RWPE1 (cell line): ENCODE measurements around the gene GPN1.
"Not testable (repeated sequence)": the region's sequence is repeated elsewhere in the genome, so short reads cannot be mapped to it uniquely, and the experiment has no call there.

Experiments used
- CTCF ChIA-PET: fragments of 350-600 bp; sonication (Branson Sonifier 250); formaldehyde crosslinking; extraction: SDS; loops from one replicate; lab custom pipeline; 2021; lab: Yijun Ruan, JAX
- POLR2A ChIA-PET: fragments of 400-600 bp; formaldehyde crosslinking; extraction: SDS; loops from one replicate; lab custom pipeline; 2020; ENCODE audit warnings: antibody characterized with exemption; ENCODE audit not compliant: low non-redundant PET; lab: Yijun Ruan, JAX
- DNase-seq: peaks from one replicate; pipeline ENCODE4 v3.0.0; 2012; ENCODE audit warnings: low spot score
- H3K27ac ChIP-seq: fragments of 450-650 bp; 2 replicates; pipeline ENCODE4 v1.5.1; 2017
- TF ChIP-seq, protein P1 (sequence below): fragments of 450-650 bp; conservative IDR thresholded peaks from 2 replicates; pipeline ENCODE4 v1.5.1; 2017; ENCODE audit warnings: low read depth, mild to moderate bottlenecking

Gene GPN1

DNA sequence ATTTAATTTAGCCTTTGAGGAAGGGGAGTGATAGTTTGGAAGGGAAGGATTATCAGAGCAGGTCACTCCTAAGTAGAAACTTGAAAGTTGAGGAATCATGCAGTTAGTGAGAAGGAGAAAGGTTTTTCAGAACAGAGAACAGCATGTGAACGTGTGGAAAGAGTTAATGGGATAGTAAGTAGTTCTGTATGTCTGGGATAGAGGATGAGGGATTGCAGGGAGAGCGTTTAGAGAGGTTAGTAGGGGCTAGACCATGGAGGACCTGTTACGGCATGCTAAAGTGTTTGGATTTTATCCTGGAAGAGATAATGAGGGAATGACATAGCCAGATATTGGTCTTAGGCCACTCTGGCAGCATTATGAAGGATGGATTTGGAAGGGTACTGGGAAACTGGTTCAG lies 44.3 kb upstream of the GPN1 start:
- CTCF ChIA-PET = no interaction called here

DNA sequence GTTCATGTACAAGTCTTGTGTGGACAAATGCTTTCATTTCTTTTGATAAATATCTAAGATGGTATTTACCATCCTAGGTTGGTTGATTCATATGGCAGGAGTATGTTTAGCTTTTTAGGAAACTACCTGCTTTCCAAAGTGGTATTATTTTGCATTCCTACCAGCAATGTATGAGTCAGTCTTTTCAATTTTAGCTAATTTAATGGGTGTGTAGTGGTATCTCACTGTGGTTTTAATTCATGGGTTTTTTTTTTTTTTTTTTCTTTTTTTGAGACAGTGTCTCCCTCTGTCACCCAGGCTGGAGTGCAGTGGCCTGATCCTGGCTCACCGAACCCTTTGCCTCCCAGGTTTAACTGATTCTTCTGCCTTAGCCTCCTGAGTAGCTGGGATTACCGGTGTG lies 41.8 kb upstream of the GPN1 start:
- no peak overlapping the region for H3K27ac ChIP-seq
- DNase-seq = no peak
- ChIA-PET POLR2A (no interaction called here), CTCF (no interaction called here)
- TF ChIP-seq, protein P1, sequence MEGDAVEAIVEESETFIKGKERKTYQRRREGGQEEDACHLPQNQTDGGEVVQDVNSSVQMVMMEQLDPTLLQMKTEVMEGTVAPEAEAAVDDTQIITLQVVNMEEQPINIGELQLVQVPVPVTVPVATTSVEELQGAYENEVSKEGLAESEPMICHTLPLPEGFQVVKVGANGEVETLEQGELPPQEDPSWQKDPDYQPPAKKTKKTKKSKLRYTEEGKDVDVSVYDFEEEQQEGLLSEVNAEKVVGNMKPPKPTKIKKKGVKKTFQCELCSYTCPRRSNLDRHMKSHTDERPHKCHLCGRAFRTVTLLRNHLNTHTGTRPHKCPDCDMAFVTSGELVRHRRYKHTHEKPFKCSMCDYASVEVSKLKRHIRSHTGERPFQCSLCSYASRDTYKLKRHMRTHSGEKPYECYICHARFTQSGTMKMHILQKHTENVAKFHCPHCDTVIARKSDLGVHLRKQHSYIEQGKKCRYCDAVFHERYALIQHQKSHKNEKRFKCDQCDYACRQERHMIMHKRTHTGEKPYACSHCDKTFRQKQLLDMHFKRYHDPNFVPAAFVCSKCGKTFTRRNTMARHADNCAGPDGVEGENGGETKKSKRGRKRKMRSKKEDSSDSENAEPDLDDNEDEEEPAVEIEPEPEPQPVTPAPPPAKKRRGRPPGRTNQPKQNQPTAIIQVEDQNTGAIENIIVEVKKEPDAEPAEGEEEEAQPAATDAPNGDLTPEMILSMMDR = no peak

More for the DNA sequence above, 44.3 kb upstream of the GPN1 start:
- H3K27ac ChIP-seq = no peak overlapping the region
- POLR2A ChIA-PET = no interaction called here
- TF ChIP-seq, protein P1 = no peak
- no peak for DNase-seq

DNA sequence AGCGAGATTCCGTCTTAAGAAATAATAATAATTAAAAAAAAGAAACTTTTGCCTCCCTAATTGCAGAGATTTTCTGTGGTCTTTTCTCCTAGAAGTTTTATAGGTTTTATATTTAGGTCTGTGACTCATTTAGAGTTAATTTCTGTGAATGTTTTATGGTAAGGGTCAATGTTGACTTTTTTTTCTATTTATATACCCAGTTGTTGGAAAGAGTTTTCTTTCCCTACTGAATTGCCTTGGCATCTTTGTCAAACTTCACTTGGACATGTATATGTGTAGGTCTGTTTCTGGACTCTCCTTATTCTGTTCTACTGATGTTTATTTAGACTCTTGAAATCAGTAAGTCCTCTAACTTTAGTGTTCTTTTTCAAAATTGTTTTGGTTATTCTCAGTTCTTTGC lies 40.5 kb upstream of the GPN1 start:
- H3K27ac ChIP-seq = no peak overlapping the region
- ChIA-PET POLR2A (no interaction called here), CTCF (no interaction called here)
- TF ChIP-seq, protein P1 = no peak
- DNase-seq = no peak

DNA sequence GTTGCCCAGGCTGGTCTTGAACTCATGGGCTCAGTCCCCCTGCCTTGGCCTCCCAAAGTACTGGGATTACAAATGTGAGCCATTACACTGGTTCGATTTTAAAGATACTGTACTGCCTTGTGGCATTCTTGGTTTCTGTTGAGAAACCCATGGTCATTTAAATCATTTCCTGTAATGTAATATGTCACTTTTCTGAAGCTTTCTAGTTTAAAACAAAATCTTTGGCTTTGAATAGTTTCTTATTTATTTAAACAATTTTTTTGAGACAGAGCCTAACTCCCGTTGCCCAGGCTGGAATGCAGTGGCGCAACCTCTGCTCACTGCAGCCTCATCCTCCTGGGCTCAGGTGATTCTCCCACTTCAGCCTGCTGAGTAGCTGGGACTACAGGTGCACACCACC lies 37.1 kb upstream of the GPN1 start:
- TF ChIP-seq, protein P1 = no peak
- no peak overlapping the region for H3K27ac ChIP-seq
- CTCF ChIA-PET = no interaction called here
- POLR2A ChIA-PET = no interaction called here
- no peak for DNase-seq

DNA sequence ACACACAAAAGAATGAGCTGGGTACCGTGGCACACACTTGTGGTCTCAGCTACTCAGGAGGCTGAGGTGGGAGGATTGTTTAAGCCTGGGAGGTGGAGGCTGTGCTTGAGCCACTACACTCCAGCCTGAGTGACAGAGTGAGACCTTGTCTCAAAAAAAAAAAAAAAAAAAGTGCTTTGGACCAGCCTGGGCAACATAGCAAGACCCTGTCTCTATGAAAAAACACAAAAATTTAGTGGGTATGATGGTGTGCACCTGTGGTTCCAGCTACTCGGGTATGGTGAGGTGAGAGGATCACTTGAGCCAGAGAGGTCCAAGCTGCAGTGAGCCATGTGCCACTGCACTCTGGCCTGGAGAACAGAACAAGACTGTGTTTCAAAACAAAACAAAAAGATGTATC lies 35.6 kb upstream of the GPN1 start:
- no peak for DNase-seq
- no peak overlapping the region for H3K27ac ChIP-seq
- POLR2A ChIA-PET = no interaction called here
- TF ChIP-seq, protein P1 = no peak
- CTCF ChIA-PET = interaction anchor here (0.6 kb wide), 1 partner anchor 102 kb away, joined by 3 read pairs; no protein-coding TSS in a partner anchor

DNA sequence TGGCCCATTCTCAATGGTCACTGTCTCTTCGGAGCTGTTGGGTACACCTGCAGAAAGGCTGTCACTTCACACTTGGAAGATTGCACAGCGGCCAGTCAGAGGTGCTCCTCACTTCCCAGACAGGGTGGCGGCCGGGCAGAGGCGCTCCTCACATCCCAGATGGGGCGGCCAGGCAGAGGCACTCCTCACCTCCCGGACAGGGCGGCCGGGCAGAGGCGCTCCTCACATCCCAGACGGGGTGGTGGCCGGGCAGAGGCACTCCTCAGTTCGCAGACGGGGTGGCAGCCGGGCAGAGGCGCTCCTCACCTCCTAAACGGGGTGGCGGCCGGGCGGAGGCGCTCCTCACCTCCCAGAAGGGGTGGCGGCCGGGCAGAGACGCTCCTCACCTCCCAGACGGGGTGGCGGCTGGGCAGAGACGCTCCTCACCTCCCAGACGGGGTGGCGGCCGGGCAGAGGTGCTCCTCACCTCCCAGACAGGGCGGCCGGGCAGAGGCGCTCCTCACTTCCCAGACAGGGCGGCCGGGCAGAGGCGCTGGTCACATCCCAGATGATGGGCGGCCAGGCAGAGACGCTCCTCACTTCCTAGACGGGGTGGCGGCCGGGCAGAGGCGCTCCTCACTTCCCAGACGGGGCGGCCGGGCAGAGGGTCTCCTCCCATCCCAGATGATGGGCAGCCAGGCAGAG lies 34.7 kb upstream of the GPN1 start:
- CTCF ChIA-PET, POLR2A ChIA-PET, H3K27ac ChIP-seq, DNase-seq: not testable (repeated sequence)

DNA sequence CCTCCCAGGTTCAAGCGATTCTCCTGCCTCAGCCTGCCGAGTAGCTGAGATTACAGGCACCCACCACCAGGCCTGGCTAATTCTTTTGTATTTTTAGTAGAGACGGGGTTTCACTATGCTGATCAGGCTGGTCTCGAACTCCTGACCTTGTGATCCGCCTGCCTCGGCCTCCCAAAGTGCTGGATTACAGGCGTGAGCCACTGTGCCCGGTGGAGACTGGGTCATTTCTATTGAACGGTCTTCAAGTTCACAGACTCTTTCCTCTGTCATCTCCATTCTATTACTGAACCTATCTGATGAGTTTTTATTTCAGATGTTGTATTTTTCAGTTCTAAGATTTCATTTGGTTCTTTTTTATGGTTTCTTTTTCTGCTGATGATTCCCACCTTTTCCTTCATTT lies 33.4 kb upstream of the GPN1 start:
- DNase-seq, POLR2A ChIA-PET, H3K27ac ChIP-seq, CTCF ChIA-PET: not testable (repeated sequence)

DNA sequence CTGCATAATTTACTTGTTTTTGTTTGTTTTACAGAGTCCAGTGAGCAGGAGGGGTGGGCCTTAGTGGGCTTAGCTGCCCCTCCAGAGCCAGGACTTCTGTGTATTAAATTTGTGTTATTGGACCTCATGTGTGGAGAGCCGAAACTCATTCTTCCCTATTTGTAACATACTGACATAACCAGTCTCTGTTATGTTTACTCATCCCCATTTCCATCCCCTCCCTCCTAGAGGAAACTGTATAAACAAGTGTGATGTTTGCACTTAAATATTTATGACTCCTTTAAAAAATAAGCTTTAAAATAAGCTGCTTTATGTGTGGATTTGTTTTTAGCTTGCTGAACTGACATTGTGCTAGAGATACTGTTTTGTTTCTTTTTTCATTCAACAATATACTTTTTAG lies 32.2 kb upstream of the GPN1 start:
- no peak overlapping the region for H3K27ac ChIP-seq
- ChIA-PET POLR2A (no interaction called here), CTCF (interaction anchor here (0.5 kb wide), 1 partner anchor 26 kb away, joined by 4 read pairs; no protein-coding TSS in a partner anchor)
- no peak for DNase-seq
- TF ChIP-seq, protein P1 = no peak
